Trophoblast cell (in vitro differentiated cells and primary cell): ENCODE data around the gene ZNF407.

Source experiments
- DNase-seq, 2 donors: peaks; one replicate each; pipeline ENCODE4 v3.0.0-alpha.2; 2016
- H2AFZ ChIP-seq: 2 replicates; pipeline ENCODE4 v1.6.1; 2013; ENCODE audit warnings: low read length, moderate library complexity, mild to moderate bottlenecking; ENCODE audit not compliant: insufficient read depth, poor library complexity
- H2AK5ac ChIP-seq: 2 replicates; pipeline ENCODE4 v1.6.1; 2013; ENCODE audit warnings: mild to moderate bottlenecking, low read length
- H2BK120ac ChIP-seq: 2 replicates; pipeline ENCODE4 v1.6.1; 2013; ENCODE audit warnings: low read length, mild to moderate bottlenecking, moderate library complexity; ENCODE audit not compliant: insufficient read depth, poor library complexity
- H2BK12ac ChIP-seq: 2 replicates; pipeline ENCODE4 v1.6.1; 2013; ENCODE audit warnings: mild to moderate bottlenecking, low read length, moderate library complexity
- H2BK5ac ChIP-seq: 2 replicates; pipeline ENCODE4 v1.6.1; 2013; ENCODE audit warnings: low read length, low read depth, moderate library complexity, mild to moderate bottlenecking; ENCODE audit not compliant: poor library complexity
- H3K14ac ChIP-seq: 2 replicates; pipeline ENCODE4 v1.6.1; 2013; ENCODE audit warnings: mild to moderate bottlenecking, low read length
- H3K18ac ChIP-seq: 2 replicates; pipeline ENCODE4 v1.6.1; 2013; ENCODE audit warnings: mild to moderate bottlenecking, low read length
- H3K23ac ChIP-seq: 2 replicates; pipeline ENCODE4 v1.6.1; 2013; ENCODE audit warnings: low read length
- H3K27ac ChIP-seq: 2 replicates; pipeline ENCODE4 v1.5.1; 2013; ENCODE audit warnings: low read depth, mild to moderate bottlenecking, inconsistent platforms, low read length, moderate library complexity
- H3K27me3 ChIP-seq: 2 replicates; pipeline ENCODE4 v1.6.1; 2013; ENCODE audit warnings: inconsistent platforms, mild to moderate bottlenecking, low read length, moderate library complexity; ENCODE audit not compliant: insufficient read depth
- H3K36me3 ChIP-seq, 2 experiments: 1 replicate in 1 of 2; 2 replicates in 1 of 2; pipeline ENCODE4 v1.6.1; 2013; ENCODE audit warnings: low read length in 2 of 2, mild to moderate bottlenecking in 2 of 2, moderate library complexity in 1 of 2; ENCODE audit not compliant: insufficient read depth in 2 of 2, control insufficient read depth in 1 of 2
- H3K4ac ChIP-seq: 2 replicates; pipeline ENCODE4 v1.6.1; 2013; ENCODE audit warnings: low read depth, mild to moderate bottlenecking, low read length, moderate library complexity
- H3K4me1 ChIP-seq, 2 experiments: 1 replicate in 1 of 2; 2 replicates in 1 of 2; pipeline ENCODE4 v1.6.1; 2013; ENCODE audit warnings: low read length in 2 of 2, mild to moderate bottlenecking in 2 of 2, moderate library complexity in 1 of 2; ENCODE audit not compliant: insufficient read depth in 2 of 2, control insufficient read depth in 1 of 2
- H3K4me2 ChIP-seq: 2 replicates; pipeline ENCODE4 v1.6.1; 2013; ENCODE audit warnings: inconsistent platforms, mild to moderate bottlenecking, low read length, moderate library complexity
- H3K4me3 ChIP-seq: 2 replicates; pipeline ENCODE4 v1.5.1; 2013; ENCODE audit warnings: mild to moderate bottlenecking, low read depth, low read length, inconsistent platforms
- H3K79me1 ChIP-seq: one replicate; pipeline ENCODE4 v1.6.1; 2013; ENCODE audit warnings: low read length
- H3K79me2 ChIP-seq: 2 replicates; pipeline ENCODE4 v1.6.1; 2013; ENCODE audit warnings: low read length, mild to moderate bottlenecking; ENCODE audit not compliant: control insufficient read depth, insufficient read depth, poor library complexity
- H3K9ac ChIP-seq: 2 replicates; pipeline ENCODE4 v1.6.1; 2013; ENCODE audit warnings: mild to moderate bottlenecking, low read length
- H3K9me3 ChIP-seq: 2 replicates; pipeline ENCODE4 v1.6.1; 2013; ENCODE audit warnings: low read depth, mild to moderate bottlenecking, control low read depth, inconsistent platforms, low read length; ENCODE audit not compliant: insufficient read depth
- H4K12ac ChIP-seq: 2 replicates; pipeline ENCODE4 v1.6.1; 2013; ENCODE audit warnings: low read depth, mild to moderate bottlenecking, low read length, moderate library complexity
- H4K8ac ChIP-seq: 2 replicates; pipeline ENCODE4 v1.6.1; 2013; ENCODE audit warnings: low read depth, mild to moderate bottlenecking, low read length, moderate library complexity
- H4K91ac ChIP-seq: one replicate; pipeline ENCODE4 v1.6.1; 2013; ENCODE audit warnings: low read depth, mild to moderate bottlenecking, low read length, moderate library complexity
- WGBS: extraction: QIAGEN DNeasy Blood & Tissue Kit; methylation state at CpG from one replicate; pipeline ENCODE4 v1.1.7; 2013; ENCODE audit warnings: missing lambda C conversion rate; ENCODE audit not compliant: insufficient read length, insufficient coverage; ENCODE audit errors: extremely low coverage; 5-methylcytosine and 5-hydroxymethylcytosine counted together

ZNF407 gene

GRCh38 chr18:74551452-74551851, 46.2 kb upstream of the ZNF407 start:
- H3K18ac ChIP-seq = no peak overlapping the region
- H4K8ac ChIP-seq = no peak overlapping the region
- WGBS = no CpG with 5 or more reads among the region's 3 CpGs
- peaks cover 11% of the 10 kb centered on the region for H3K9me3 ChIP-seq
- no peak overlapping the region for H3K4me3 ChIP-seq
- H3K4me2 ChIP-seq = no peak overlapping the region
- no peaks in the 10 kb centered on the region for H3K79me2 ChIP-seq
- no peak overlapping the region for H2AFZ ChIP-seq
- H3K4ac ChIP-seq = no peak overlapping the region
- H3K27ac ChIP-seq = no peak overlapping the region
- no peaks in the 10 kb centered on the region for H3K4me1 ChIP-seq
- no peak overlapping the region for H2BK5ac ChIP-seq
- H2AK5ac ChIP-seq = no peak overlapping the region
- no peak overlapping the region for H2BK12ac ChIP-seq
- no peak overlapping the region for H3K14ac ChIP-seq
- no peaks in the 10 kb centered on the region for H3K79me1 ChIP-seq
- no peak overlapping the region for H2BK120ac ChIP-seq
- no peak overlapping the region for H4K91ac ChIP-seq
- peaks cover 7% of the 10 kb centered on the region for H3K27me3 ChIP-seq
- H3K23ac ChIP-seq = no peak overlapping the region
- H3K36me3 ChIP-seq = no peaks in the 10 kb centered on the region
- H3K9ac ChIP-seq = no peak overlapping the region
- DNase-seq = no peak
- H4K12ac ChIP-seq = no peak overlapping the region

- Histone ChIP-seq H3K36me3 (no peaks in the 10 kb centered on the region), H2BK5ac (no peak overlapping the region), H3K4ac (no peak overlapping the region), H4K91ac (no peak overlapping the region), H3K9me3 (peaks cover 9% of the 10 kb centered on the region), H2BK120ac (no peak overlapping the region), H3K4me2 (no peak overlapping the region), H4K8ac (no peak overlapping the region), H3K4me3 (no peak overlapping the region), H3K79me1 (no peaks in the 10 kb centered on the region), H2AK5ac (no peak overlapping the region), H3K14ac (no peak overlapping the region), H3K18ac (no peak overlapping the region), H3K27me3 (peaks cover 7% of the 10 kb centered on the region), H3K9ac (no peak overlapping the region), H3K4me1 (no peaks in the 10 kb centered on the region), H2AFZ (no peak overlapping the region), H3K23ac (no peak overlapping the region), H3K79me2 (no peaks in the 10 kb centered on the region), H4K12ac (no peak overlapping the region), H3K27ac (no peak overlapping the region), H2BK12ac (no peak overlapping the region)
- no CpG with 5 or more reads among the region's 5 CpGs for WGBS
- peak; percentile 83 to 96 for DNase-seq
Measured at GRCh38 chr18:74551936-74552555, 45.6 kb upstream of the ZNF407 start.

GRCh38 chr18:74556126-74556525, 41.5 kb upstream of the ZNF407 start:
- Histone ChIP-seq H3K79me1 (no peaks in the 10 kb centered on the region), H3K18ac (no peak overlapping the region)

GRCh38 chr18:74558096-74558495, 39.6 kb upstream of the ZNF407 start:
- Histone ChIP-seq H3K4ac (no peak overlapping the region), H3K4me3 (no peak overlapping the region)

More at GRCh38 chr18:74556126-74556525, 41.5 kb upstream of the ZNF407 start:
- no peak for DNase-seq
- H2BK12ac ChIP-seq = no peak overlapping the region
- H2BK5ac ChIP-seq = no peak overlapping the region
- H3K27ac ChIP-seq = no peak overlapping the region
- H3K36me3 ChIP-seq = no peaks in the 10 kb centered on the region
- H3K4ac ChIP-seq = no peak overlapping the region
- H2BK120ac ChIP-seq = no peak overlapping the region
- no peak overlapping the region for H3K9ac ChIP-seq
- H3K4me2 ChIP-seq = no peak overlapping the region
- no peaks in the 10 kb centered on the region for H3K79me2 ChIP-seq
- H4K12ac ChIP-seq = no peak overlapping the region
- H3K27me3 ChIP-seq = peaks cover 7% of the 10 kb centered on the region
- H3K9me3 ChIP-seq = peaks cover 3% of the 10 kb centered on the region
- no peak overlapping the region for H4K91ac ChIP-seq
- no peak overlapping the region for H3K14ac ChIP-seq
- no peak overlapping the region for H4K8ac ChIP-seq
- no peak overlapping the region for H2AK5ac ChIP-seq
- no peaks in the 10 kb centered on the region for H3K4me1 ChIP-seq
- WGBS = no CpG with 5 or more reads among the region's 11 CpGs
- H2AFZ ChIP-seq = no peak overlapping the region
- H3K4me3 ChIP-seq = no peak overlapping the region
- no peak overlapping the region for H3K23ac ChIP-seq

More at GRCh38 chr18:74558096-74558495, 39.6 kb upstream of the ZNF407 start:
- H3K4me1 ChIP-seq = peaks cover 3 to 5% of the 10 kb centered on the region in 2 experiments
- peaks cover 7% of the 10 kb centered on the region for H3K27me3 ChIP-seq
- DNase-seq = no peak
- H3K9ac ChIP-seq = no peak overlapping the region
- no peaks in the 10 kb centered on the region for H3K36me3 ChIP-seq
- no peak overlapping the region for H2AFZ ChIP-seq
- H3K79me1 ChIP-seq = no peaks in the 10 kb centered on the region
- no peak overlapping the region for H2BK120ac ChIP-seq
- H4K91ac ChIP-seq = no peak overlapping the region
- no peak overlapping the region for H4K8ac ChIP-seq
- H2AK5ac ChIP-seq = no peak overlapping the region
- peaks cover 3% of the 10 kb centered on the region for H3K9me3 ChIP-seq
- no peak overlapping the region for H2BK5ac ChIP-seq
- H3K23ac ChIP-seq = no peak overlapping the region
- no CpG with 5 or more reads among the region's 4 CpGs for WGBS
- H4K12ac ChIP-seq = no peak overlapping the region
- H2BK12ac ChIP-seq = no peak overlapping the region
- H3K14ac ChIP-seq = no peak overlapping the region
- H3K79me2 ChIP-seq = no peaks in the 10 kb centered on the region
- no peak overlapping the region for H3K27ac ChIP-seq
- H3K4me2 ChIP-seq = no peak overlapping the region
- H3K18ac ChIP-seq = no peak overlapping the region
